Endodermal cell (in vitro differentiated cells): ENCODE measurements around the gene ENO4. TPM values are rescaled to one million over a fixed set of nuclear protein-coding genes. Genes with fewer than 3 reads are reported as not detected.

Experiments
- DNase-seq: peaks from one replicate; pipeline ENCODE4 v3.0.0-alpha.2; 2017
- H3K27ac ChIP-seq: 2 replicates; pipeline ENCODE4 v1.5.1; 2013; ENCODE audit warnings: mild to moderate bottlenecking, low read depth, low read length, moderate library complexity
- H3K27me3 ChIP-seq: 2 replicates; pipeline ENCODE4 v1.6.1; 2013; ENCODE audit warnings: mild to moderate bottlenecking, low read length, moderate library complexity; ENCODE audit not compliant: insufficient read depth, control insufficient read depth, poor library complexity, severe bottlenecking
- H3K36me3 ChIP-seq: 2 replicates; pipeline ENCODE4 v1.7.0; 2013; ENCODE audit warnings: mild to moderate bottlenecking, low read length, moderate library complexity; ENCODE audit not compliant: control insufficient read depth, insufficient read depth
- H3K4me1 ChIP-seq: one replicate; pipeline ENCODE4 v1.7.0; 2013; ENCODE audit warnings: low read length; ENCODE audit not compliant: control insufficient read depth, insufficient read depth
- H3K4me3 ChIP-seq: 2 replicates; pipeline ENCODE4 v1.5.1; 2013; ENCODE audit warnings: mild to moderate bottlenecking, low read length, moderate library complexity
- H3K9ac ChIP-seq: 2 replicates; pipeline ENCODE4 v1.6.1; 2013; ENCODE audit warnings: mild to moderate bottlenecking, low read length, moderate library complexity; ENCODE audit not compliant: poor library complexity, severe bottlenecking; ENCODE audit errors: extremely low read depth
- H3K9me3 ChIP-seq: 2 replicates; pipeline ENCODE4 v1.6.1; 2013; ENCODE audit warnings: mild to moderate bottlenecking, low read length, moderate library complexity; ENCODE audit not compliant: control insufficient read depth
- H3K27ac Mint-ChIP-seq: 2 replicates; pipeline ENCODE4 v1.8.0; 2020; ENCODE audit warnings: mixed read lengths
- H3K27me3 Mint-ChIP-seq: 2 replicates; pipeline ENCODE4 v1.8.0; 2021; ENCODE audit warnings: mild to moderate bottlenecking, mixed read lengths; ENCODE audit not compliant: insufficient read depth
- H3K36me3 Mint-ChIP-seq: 2 replicates; pipeline ENCODE4 v1.8.0; 2020; ENCODE audit warnings: low read depth, mixed read lengths
- H3K4me1 Mint-ChIP-seq: 2 replicates; pipeline ENCODE4 v1.8.0; 2020; ENCODE audit warnings: mixed read lengths
- H3K4me3 Mint-ChIP-seq: 2 replicates; pipeline ENCODE4 v1.8.0; 2020; ENCODE audit warnings: mild to moderate bottlenecking, moderate library complexity, mixed read lengths
- H3K9me3 Mint-ChIP-seq: 2 replicates; pipeline ENCODE4 v1.8.0; 2020; ENCODE audit warnings: mild to moderate bottlenecking, mixed read lengths
- WGBS, 2 experiments: methylation state at CpG; one replicate each; pipeline versions ENCODE4 v1.1.5 to v1.1.7; 2013; ENCODE audit warnings: missing lambda C conversion rate in 2 of 2, mixed read lengths in 1 of 2; ENCODE audit not compliant: insufficient coverage in 1 of 2, insufficient read length in 1 of 2; 5-methylcytosine and 5-hydroxymethylcytosine counted together
- total RNA-seq, 2 donors: library from RNA; stranded (reverse); fragmentation: NEBNext Ultra II Directional in 1 of 2; extraction: Animal tissue kit (Norgen Biotek cat#: 25700) in 1 of 2; gene quantifications; 2 replicates in 1 of 2; 3 replicates in 1 of 2; pipeline ENCODE4 v1.2.1, GENCODE V29; 2021
- TF ChIP-seq, protein P1 (sequence below): fragments of 200-600 bp; sonication (generic); conservative IDR thresholded peaks from 2 replicates; pipeline ENCODE4 v1.5.0; 2021; ENCODE audit warnings: antibody characterized with exemption, mild to moderate bottlenecking

The ENO4 gene
- total RNA-seq, 2 donors from 2014 or later = 1.1 to 2.2 TPM

- Histone ChIP-seq H3K9me3 (no peaks in the 10 kb centered on the region), H3K27me3 (no peaks in the 10 kb centered on the region), H3K27ac (no peak overlapping the region), H3K9ac (no peak overlapping the region), H3K4me1 (no peaks in the 10 kb centered on the region), H3K4me3 (no peak overlapping the region), H3K36me3 (peaks cover 23% of the 10 kb centered on the region)
- peaks cover 21% of the 10 kb centered on the region for H3K4me1 Mint-ChIP-seq
- DNase-seq = no peak
- no peak overlapping the region for H3K27ac Mint-ChIP-seq
- TF ChIP-seq, protein P1, sequence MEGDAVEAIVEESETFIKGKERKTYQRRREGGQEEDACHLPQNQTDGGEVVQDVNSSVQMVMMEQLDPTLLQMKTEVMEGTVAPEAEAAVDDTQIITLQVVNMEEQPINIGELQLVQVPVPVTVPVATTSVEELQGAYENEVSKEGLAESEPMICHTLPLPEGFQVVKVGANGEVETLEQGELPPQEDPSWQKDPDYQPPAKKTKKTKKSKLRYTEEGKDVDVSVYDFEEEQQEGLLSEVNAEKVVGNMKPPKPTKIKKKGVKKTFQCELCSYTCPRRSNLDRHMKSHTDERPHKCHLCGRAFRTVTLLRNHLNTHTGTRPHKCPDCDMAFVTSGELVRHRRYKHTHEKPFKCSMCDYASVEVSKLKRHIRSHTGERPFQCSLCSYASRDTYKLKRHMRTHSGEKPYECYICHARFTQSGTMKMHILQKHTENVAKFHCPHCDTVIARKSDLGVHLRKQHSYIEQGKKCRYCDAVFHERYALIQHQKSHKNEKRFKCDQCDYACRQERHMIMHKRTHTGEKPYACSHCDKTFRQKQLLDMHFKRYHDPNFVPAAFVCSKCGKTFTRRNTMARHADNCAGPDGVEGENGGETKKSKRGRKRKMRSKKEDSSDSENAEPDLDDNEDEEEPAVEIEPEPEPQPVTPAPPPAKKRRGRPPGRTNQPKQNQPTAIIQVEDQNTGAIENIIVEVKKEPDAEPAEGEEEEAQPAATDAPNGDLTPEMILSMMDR = no peak
- whole genome bisulfite sequencing, 2 experiments = 100% methylated on average over 1 of the region's 1 CpG; no CpG with 5 or more reads in 1 of the 2 experiments
- no peak overlapping the region for H3K4me3 Mint-ChIP-seq
- no peaks in the 10 kb centered on the region for H3K27me3 Mint-ChIP-seq
- peaks cover 23% of the 10 kb centered on the region for H3K36me3 Mint-ChIP-seq
- no peaks in the 10 kb centered on the region for H3K9me3 Mint-ChIP-seq
Observed at GRCh38 chr10:116913695-116914094, 64.4 kb downstream of the ENO4 start.

DNA sequence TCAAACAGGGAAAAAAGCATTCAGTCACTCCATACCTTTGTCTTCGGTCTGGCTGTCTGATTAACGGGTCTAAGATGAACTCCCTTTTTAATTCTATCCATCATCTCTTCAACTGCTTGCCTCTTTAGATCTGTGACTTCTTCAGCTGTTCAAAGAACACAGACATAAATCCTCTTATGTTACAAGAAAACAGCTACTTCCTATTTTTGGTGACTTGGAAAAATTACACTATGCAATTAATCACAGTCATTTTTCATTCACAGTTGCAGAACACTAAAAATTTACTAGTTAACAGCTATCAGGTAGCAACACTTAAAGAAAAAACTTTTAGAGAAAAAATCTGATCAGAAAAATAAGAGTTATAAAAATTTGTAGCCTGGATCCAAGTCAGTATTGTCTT is 66.0 kb downstream of the ENO4 start:
- no peaks in the 10 kb centered on the region for H3K9me3 Mint-ChIP-seq
- WGBS, 2 experiments = 92 to 100% methylated on average over 2 of the region's 2 CpGs
- peaks cover 31% of the 10 kb centered on the region for H3K36me3 Mint-ChIP-seq
- no peaks in the 10 kb centered on the region for H3K27me3 ChIP-seq
- H3K4me3 ChIP-seq = no peak overlapping the region
- no peak overlapping the region for H3K4me3 Mint-ChIP-seq
- H3K9ac ChIP-seq = no peak overlapping the region
- DNase-seq = no peak
- H3K4me1 Mint-ChIP-seq = peaks cover 19% of the 10 kb centered on the region
- H3K27me3 Mint-ChIP-seq = no peaks in the 10 kb centered on the region
- TF ChIP-seq, protein P1 = no peak
- H3K4me1 ChIP-seq = no peaks in the 10 kb centered on the region
- peaks cover 30% of the 10 kb centered on the region for H3K36me3 ChIP-seq
- no peak overlapping the region for H3K27ac ChIP-seq
- H3K9me3 ChIP-seq = no peaks in the 10 kb centered on the region
- H3K27ac Mint-ChIP-seq = no peak overlapping the region

DNA sequence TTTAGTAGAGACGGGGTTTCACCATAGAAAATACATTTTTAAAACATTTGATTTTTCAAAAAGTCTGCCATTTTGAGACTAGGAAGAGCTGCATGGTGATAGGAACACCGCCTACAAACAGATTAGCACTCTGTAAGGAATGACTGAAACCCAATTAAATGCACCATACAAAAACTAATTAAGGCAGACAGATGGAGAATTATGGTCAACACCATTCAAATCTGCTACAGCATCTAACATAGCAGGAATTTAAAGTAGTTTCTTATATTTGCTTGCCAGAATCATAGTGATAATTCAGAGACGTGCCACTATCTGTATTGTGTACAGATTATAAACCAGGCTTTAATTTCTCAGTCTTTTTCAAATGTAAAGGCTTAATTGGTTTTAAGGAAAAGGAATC is 68.2 kb downstream of the ENO4 start:
- no peaks in the 10 kb centered on the region for H3K27me3 ChIP-seq
- no peaks in the 10 kb centered on the region for H3K4me1 ChIP-seq
- DNase-seq = no peak
- no peak overlapping the region for H3K9ac ChIP-seq
- TF ChIP-seq, protein P1 = no peak
- Mint-ChIP-seq H3K4me3 (no peak overlapping the region), H3K9me3 (no peaks in the 10 kb centered on the region), H3K27ac (no peak overlapping the region), H3K27me3 (no peaks in the 10 kb centered on the region), H3K4me1 (peaks cover 13% of the 10 kb centered on the region), H3K36me3 (peaks cover 36% of the 10 kb centered on the region)
- peaks cover 37% of the 10 kb centered on the region for H3K36me3 ChIP-seq
- H3K4me3 ChIP-seq = no peak overlapping the region
- WGBS, 2 experiments = 89% methylated on average over 3 of the region's 3 CpGs; no CpG with 5 or more reads in 1 of the 2 experiments
- H3K9me3 ChIP-seq = no peaks in the 10 kb centered on the region
- no peak overlapping the region for H3K27ac ChIP-seq
